WI38 (cell line): ENCODE measurements around the gene CELSR1.
A peak's percentile ranks its signal among the peaks of the same experiment; 100 is the strongest.

Experiments
- H3K4me3 ChIP-seq: 2 replicates; pipeline ENCODE4 v1.5.1; 2011; ENCODE audit warnings: low read depth, mild to moderate bottlenecking, control low read depth, low read length
- CTCF ChIP-seq: IDR thresholded peaks from 2 replicates; pipeline ENCODE4 v1.5.1; 2012; ENCODE audit warnings: low read depth, mild to moderate bottlenecking, control low read depth, low read length

CELSR1 gene

GRCh38 chr22:46568102-46568809 lies 30.8 kb upstream of the CELSR1 start:
- no peak overlapping the region for H3K4me3 ChIP-seq
- no peak for TF ChIP-seq CTCF

GRCh38 chr22:46567471-46567870 lies 30.1 kb upstream of the CELSR1 start:
- TF ChIP-seq CTCF = no peak
- no peak overlapping the region for H3K4me3 ChIP-seq

- TF ChIP-seq CTCF = no peak
- H3K4me3 ChIP-seq = no peak overlapping the region
Observed at GRCh38 chr22:46564084-46564714, 26.8 kb upstream of the CELSR1 start.

- H3K4me3 ChIP-seq = no peak overlapping the region
- peak; percentile 74 for TF ChIP-seq CTCF
Observed at GRCh38 chr22:46563381-46564083, 26.1 kb upstream of the CELSR1 start.

GRCh38 chr22:46561435-46561905 lies 24.1 kb upstream of the CELSR1 start:
- H3K4me3 ChIP-seq = no peak overlapping the region
- no peak for TF ChIP-seq CTCF

GRCh38 chr22:46560696-46561295 lies 23.4 kb upstream of the CELSR1 start:
- H3K4me3 ChIP-seq = no peak overlapping the region
- TF ChIP-seq CTCF = no peak
